ENCODE measurements around the gene ZFYVE9. TPM values are rescaled to one million over a fixed set of nuclear protein-coding genes. Genes with fewer than 3 reads are reported as not detected.

ZFYVE9 gene
- total and polyA plus RNA-seq, 2 of the 13 experiments (the other 11 are each of a cell fraction or from before 2014, with no cell fraction given): 9.2 to 19.8 TPM

DNA sequence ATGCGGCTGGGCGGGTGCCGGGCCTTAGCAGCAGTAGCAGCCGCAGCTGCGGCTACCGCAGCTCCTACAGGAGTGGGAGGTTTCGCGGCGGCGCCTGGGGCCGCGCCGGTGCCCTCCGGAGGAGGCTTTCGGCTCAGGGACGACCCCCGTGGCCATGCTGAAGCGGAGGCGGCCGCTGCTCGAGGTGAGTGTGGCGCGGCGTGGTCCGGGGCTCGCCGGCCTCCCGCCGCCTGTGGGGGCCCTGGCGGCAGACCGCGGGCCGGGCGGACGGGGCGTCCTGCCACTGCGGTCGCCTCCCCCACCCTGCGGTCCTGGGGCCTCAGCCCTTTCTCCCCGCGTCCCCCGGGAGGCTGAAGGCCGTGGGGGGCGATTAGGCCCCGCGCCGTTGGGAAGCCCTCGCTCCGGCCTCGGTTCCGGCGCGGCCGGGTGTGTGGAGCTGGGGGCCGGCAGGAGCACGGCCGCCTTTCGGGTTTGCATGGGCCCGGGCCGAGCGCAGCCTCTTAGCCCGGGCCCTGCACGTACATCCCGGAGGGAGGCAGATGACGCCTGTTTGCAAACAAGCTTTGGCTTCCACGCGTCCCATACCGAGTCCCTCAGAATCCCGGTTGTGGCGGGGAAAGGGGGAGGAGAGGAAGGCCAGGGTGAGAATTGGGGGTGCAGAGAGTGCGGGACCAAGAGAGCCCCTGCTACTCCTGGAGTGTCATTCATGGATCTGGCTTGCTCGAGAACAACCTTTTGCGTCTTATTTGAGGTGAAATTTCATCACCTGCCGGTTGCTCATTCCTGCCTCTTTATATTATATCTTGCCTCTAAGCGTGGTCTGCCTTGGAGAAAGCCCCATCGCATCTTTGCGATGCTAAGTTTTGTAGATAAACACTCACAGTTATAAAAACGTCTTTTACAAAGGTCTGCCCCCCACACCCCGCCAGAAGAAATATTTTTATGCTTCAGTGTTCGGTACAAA, 613 bp downstream of the ZFYVE9 start (continued):
- TF ChIP-seq TMF1 (CRISPR knock-in tag; IDR thresholded peaks at IDR 0.05; ENCODE audit: low read depth): no peak
- TF ChIP-seq CBX1 (IDR thresholded peaks at IDR 0.05; ENCODE audit: low read depth): no peak
- no peak for TF ChIP-seq SP5 (CRISPR knock-in tag; IDR thresholded peaks at IDR 0.05; ENCODE audit: borderline replicate concordance, low read depth)
- TF ChIP-seq PREB (CRISPR knock-in tag; IDR thresholded peaks at IDR 0.05): no peak
- TF ChIP-seq SMYD3 (CRISPR knock-in tag; IDR thresholded peaks at IDR 0.05): no peak
- no peak for TF ChIP-seq POGZ (CRISPR knock-in tag; IDR thresholded peaks at IDR 0.05)
- no peak for TF ChIP-seq FOXM1 (CRISPR knock-in tag; IDR thresholded peaks at IDR 0.05)
- TF ChIP-seq POLR2AphosphoS5 (IDR thresholded peaks at IDR 0.05; ENCODE audit: low read depth, low read length): no peak
- TF ChIP-seq ESRRA (CRISPR knock-in tag; IDR thresholded peaks at IDR 0.05; ENCODE audit: low read depth): no peak
- TF ChIP-seq ZNF546 (CRISPR knock-in tag; conservative IDR thresholded peaks at IDR 0.05): no peak
- TF ChIP-seq, protein P1, sequence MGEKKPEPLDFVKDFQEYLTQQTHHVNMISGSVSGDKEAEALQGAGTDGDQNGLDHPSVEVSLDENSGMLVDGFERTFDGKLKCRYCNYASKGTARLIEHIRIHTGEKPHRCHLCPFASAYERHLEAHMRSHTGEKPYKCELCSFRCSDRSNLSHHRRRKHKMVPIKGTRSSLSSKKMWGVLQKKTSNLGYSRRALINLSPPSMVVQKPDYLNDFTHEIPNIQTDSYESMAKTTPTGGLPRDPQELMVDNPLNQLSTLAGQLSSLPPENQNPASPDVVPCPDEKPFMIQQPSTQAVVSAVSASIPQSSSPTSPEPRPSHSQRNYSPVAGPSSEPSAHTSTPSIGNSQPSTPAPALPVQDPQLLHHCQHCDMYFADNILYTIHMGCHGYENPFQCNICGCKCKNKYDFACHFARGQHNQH (CRISPR knock-in tag; IDR thresholded peaks at IDR 0.05): no peak
- no peak for TF ChIP-seq RORA (CRISPR knock-in tag; IDR thresholded peaks at IDR 0.05)
- TF ChIP-seq PLRG1 (conservative IDR thresholded peaks at IDR 0.05): no peak
- TF ChIP-seq, protein P2, sequence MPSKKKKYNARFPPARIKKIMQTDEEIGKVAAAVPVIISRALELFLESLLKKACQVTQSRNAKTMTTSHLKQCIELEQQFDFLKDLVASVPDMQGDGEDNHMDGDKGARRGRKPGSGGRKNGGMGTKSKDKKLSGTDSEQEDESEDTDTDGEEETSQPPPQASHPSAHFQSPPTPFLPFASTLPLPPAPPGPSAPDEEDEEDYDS (CRISPR knock-in tag; IDR thresholded peaks at IDR 0.05): 0 out of 2 replicates have a peak, but pooled peaks have one; percentile 13
- no peak for TF ChIP-seq NR2F1 (CRISPR knock-in tag; IDR thresholded peaks at IDR 0.05)
- no peak for TF ChIP-seq ZNF44 (CRISPR knock-in tag; IDR thresholded peaks at IDR 0.05)
- no peak for TF ChIP-seq ZHX2 (IDR thresholded peaks at IDR 0.05; ENCODE audit: low read depth)
- peak; percentile 75; the same call in 1 of the 2 replicates for TF ChIP-seq ZHX2 (CRISPR knock-in tag; IDR thresholded peaks at IDR 0.05; ENCODE audit: borderline replicate concordance)
- TF ChIP-seq, protein P3, sequence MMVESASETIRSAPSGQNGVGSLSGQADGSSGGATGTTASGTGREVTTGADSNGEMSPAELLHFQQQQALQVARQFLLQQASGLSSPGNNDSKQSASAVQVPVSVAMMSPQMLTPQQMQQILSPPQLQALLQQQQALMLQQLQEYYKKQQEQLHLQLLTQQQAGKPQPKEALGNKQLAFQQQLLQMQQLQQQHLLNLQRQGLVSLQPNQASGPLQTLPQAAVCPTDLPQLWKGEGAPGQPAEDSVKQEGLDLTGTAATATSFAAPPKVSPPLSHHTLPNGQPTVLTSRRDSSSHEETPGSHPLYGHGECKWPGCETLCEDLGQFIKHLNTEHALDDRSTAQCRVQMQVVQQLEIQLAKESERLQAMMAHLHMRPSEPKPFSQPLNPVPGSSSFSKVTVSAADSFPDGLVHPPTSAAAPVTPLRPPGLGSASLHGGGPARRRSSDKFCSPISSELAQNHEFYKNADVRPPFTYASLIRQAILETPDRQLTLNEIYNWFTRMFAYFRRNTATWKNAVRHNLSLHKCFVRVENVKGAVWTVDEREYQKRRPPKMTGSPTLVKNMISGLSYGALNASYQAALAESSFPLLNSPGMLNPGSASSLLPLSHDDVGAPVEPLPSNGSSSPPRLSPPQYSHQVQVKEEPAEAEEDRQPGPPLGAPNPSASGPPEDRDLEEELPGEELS (CRISPR knock-in tag; IDR thresholded peaks at IDR 0.05): no peak

Measured in HepG2 (cell line).